HG03025 (cell line): ENCODE results near the gene CIC.
A peak's percentile ranks its signal among the peaks of the same experiment; 100 is the strongest.
"Not testable (repeated sequence)": the region's sequence is repeated elsewhere in the genome, so short reads cannot be mapped to it uniquely, and the experiment has no call there.

Experiments used
- ATAC-seq: cut with Tn5 transposase; IDR thresholded peaks from one replicate; pipeline ENCODE4 v1.9.1; 2021; ENCODE audit warnings: mild to moderate bottlenecking, moderate library complexity; ENCODE audit not compliant: unreplicated experiment, low FRiP score

Gene CIC

GRCh38 chr19:42254089-42254849 lies 14.8 kb upstream of the CIC start:
- no peak for ATAC-seq

DNA sequence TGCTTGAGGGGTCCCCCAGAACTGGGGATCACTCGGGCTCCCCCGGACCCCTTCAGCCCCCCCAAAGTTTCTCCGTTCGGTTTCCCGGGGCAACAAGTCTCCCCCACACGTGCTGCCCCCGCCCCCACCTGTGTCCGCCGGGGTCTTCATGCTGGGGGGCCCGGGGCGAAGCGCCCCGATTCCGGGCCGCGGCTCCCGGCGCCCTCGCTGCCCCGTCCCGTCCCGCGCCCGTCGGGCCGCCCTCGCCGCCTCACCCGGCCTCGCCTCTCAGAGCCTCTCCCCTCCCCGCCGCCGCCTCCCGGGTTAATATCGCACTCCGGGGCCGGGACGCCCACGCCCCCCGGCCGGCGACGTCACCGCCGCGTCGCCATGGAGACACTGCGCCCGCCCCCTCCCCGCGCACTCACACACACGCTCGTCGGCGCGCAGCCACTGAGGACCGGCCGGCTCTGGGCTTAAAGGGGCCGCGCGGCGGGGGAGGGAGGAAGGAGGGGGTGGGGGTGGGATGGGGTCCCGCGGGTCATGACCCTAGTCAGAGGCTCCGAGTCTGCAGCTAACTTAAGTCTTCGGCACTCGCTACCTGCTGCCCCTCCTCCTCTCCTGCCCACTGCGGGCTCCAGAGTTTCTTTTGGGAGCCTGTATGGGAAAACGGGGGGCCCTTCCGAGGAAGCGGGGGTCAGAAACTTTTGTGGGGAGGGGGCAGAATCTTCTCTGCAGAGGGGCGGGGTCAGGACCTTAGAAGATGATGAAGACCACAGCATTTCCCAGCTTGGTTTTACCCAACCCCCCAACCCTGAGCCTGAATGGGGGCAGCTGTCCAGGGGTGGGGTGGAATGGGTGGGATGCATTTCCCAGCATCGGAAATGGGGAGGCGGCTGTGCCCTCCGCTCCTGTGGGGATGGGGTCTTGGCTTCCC lies 13.9 kb upstream of the CIC start, which contains the start of gene ERF:
TSS of gene ERF (minus strand) at position 279 of the 916 bp plus-strand sequence. CDS start at position 150, 129 bp downstream.
- ATAC-seq = no peak

- ATAC-seq = no peak
Observed at GRCh38 chr19:42255766-42256745, 13.0 kb upstream of the CIC start.

- not testable (repeated sequence) for ATAC-seq
Observed at GRCh38 chr19:42257842-42258241, 11.2 kb upstream of the CIC start.

- no peak for ATAC-seq
Observed at GRCh38 chr19:42261763-42262162, 7.3 kb upstream of the CIC start.

DNA sequence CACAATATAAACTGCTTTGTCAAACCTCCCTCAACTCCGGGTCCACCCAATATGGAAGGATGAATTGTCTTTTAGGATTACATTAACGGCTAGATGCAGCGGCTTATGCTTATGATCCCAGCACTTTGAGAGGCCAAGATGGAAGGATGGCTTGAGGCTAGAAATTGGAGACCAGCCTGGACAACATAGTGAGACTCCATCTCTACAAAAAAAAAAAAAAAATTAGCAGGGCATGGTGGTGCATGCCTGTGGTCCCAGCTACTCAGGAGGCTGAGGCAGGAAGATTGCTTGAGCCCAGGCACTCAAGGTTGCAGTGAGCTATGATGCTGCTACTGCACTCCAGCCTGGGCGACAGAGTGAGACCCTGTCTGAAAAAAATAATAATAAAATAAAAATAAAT lies 2.9 kb upstream of the CIC start:
- ATAC-seq = not testable (repeated sequence)

- not testable (repeated sequence) for ATAC-seq
Observed at GRCh38 chr19:42266928-42267603, 2.0 kb upstream of the CIC start.

DNA sequence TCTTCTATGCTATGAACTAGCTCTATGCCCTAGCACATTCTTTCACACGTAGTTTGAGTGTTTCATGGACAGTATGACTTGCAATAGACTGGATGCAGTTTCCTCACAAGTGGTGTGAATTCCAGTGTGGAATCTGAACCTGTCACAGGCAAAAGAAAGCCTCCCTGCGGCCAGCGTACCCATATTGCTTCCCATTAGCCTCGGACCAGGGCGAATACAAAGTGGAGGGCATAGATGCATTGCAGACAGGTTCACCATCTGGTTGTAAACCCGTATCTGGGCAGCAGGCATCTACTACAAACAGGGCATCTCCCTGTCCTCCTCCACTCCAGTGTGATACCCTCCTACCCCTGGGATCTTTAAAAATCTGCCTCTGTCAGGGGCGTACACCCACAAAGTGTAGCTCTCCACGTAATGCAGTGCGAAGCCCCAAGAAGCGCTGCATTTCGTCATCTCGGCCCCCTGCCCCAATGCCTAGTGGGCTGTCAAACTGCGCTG lies 1.4 kb upstream of the CIC start:
- no peak for ATAC-seq

GRCh38 chr19:42268142-42268703 lies 829 bp upstream of the CIC start:
- peak; percentile 55 for ATAC-seq

GRCh38 chr19:42269478-42270345 lies 660 bp downstream of the CIC start:
- no peak for ATAC-seq

DNA sequence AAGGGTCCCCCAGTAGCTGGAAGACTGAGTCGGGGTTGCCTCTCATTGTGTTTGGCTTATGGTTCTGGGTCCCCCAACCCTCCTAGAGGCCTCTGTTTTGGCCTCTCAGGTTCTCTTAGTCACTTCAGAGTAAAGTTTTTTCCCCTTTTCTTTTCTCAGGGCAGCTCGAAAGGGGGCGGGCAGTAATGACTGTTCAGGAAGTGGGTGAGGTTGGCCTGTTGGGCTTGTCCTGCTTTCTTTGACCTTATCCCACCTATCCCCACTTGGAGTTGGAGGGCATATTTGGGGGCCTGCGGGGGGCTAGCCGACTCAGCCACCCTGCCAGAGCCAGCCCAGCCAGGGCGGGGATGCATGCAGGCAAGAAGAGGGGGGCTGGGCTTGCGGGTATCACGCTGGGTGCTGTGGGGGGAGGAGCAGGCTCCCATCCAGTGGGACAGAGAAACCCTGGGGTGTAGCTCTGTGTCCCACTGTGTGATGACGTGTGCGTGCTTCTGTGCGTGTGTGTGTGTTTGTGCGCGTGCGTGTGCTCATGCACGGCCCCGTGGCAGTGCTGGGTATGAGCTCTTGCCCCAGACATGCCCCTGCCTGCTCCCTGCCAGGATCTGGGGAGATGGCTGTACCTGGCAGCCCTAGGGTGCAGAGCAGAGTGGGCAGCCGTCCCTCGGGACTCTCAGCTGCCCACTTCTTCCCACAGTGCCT lies 1.4 kb downstream of the CIC start:
- ATAC-seq = no peak

DNA sequence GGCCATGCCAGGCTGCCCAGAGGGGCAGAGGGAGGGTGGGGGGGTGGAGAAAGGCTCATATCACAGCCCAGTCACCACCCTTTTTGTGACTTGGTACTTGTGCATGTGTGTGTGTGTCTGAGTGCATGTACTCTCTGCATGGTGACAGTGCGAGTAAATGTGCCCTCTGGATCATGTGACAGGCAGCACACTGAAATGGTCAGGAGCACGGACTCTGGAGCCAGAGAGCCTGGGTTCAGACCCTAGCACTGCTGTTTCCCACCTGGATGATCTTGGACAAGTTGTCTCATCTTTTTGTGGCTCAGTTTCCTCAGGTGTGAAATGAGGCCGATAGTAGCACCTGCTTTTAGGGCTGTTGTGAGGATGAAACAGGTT lies 2.0 kb downstream of the CIC start:
- ATAC-seq = no peak

DNA sequence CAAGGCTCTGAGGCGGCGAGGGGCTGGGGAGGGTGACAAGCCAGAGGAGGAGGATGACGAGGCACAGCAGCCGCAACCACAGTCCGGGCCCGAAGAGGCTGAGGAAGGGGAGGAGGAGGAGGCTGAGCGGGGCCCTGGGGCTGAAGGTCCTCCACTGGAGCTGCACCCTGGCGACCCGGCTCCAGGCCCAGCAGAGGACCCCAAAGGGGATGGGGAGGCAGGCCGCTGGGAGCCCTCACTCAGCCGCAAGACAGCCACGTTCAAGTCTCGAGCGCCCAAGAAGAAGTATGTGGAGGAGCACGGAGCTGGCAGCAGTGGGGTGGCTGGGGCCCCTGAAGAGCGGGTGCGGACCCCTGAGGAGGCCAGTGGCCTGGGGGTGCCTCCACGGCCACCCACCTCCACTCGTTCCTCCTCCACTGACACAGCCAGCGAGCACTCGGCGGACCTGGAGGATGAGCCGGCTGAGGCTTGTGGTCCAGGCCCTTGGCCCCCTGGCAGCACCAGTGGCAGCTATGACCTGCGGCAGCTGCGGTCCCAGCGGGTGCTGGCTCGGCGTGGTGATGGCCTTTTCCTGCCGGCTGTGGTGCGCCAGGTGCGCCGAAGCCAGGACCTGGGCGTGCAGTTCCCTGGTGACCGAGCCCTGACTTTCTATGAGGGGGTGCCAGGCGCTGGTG lies 2.9 kb downstream of the CIC start:
- ATAC-seq = no peak

DNA sequence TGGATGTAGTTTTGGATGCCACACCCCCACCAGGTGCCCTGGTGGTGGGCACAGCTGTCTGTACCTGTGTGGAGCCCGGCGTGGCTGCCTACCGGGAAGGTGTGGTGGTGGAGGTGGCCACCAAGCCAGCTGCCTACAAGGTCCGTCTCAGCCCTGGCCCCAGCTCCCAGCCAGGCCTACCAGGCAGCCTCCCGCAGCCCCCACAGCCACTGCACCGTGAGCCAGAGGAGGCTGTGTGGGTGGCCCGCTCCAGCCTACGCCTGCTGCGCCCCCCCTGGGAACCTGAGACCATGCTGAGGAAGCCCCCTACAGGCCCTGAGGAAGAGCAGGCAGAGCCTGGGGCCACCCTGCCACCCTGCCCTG lies 3.5 kb downstream of the CIC start:
- no peak for ATAC-seq

GRCh38 chr19:42272989-42273406 lies 3.9 kb downstream of the CIC start:
- no peak for ATAC-seq

GRCh38 chr19:42273407-42274064 lies 4.5 kb downstream of the CIC start:
- no peak for ATAC-seq
